Ovary (tissue), 9 donors: ENCODE measurements around the gene RSRC1. TPM values are rescaled to one million over a fixed set of nuclear protein-coding genes. Genes with fewer than 3 reads are reported as not detected.
"Not testable (repeated sequence)": the region's sequence is repeated elsewhere in the genome, so short reads cannot be mapped to it uniquely, and the experiment has no call there.

Source experiments
- DNase-seq, 5 donors: peaks; one replicate each; pipeline ENCODE4 v3.0.0-alpha.2; 2019 to 2020
- H3K27ac ChIP-seq, 2 donors: fragments of 200-600 bp; one replicate each; pipeline versions ENCODE4 v1.5.1 to v1.8.0; 2019 to 2022
- H3K27me3 ChIP-seq: fragments of 200-600 bp; one replicate; pipeline ENCODE4 v1.8.0; 2022
- H3K36me3 ChIP-seq: fragments of 200-600 bp; sonication (generic); one replicate; pipeline ENCODE4 v1.5.1; 2019
- H3K4me1 ChIP-seq: one replicate; pipeline ENCODE4 v1.8.1; 2013; ENCODE audit warnings: mild to moderate bottlenecking, moderate library complexity; ENCODE audit not compliant: insufficient read depth
- H3K4me3 ChIP-seq: fragments of 200-600 bp; sonication (generic); one replicate; pipeline ENCODE4 v1.5.1; 2017
- H3K9me3 ChIP-seq, 2 donors: fragments of 200-600 bp in 1 of 2; sonication (generic) in 1 of 2; one replicate each; pipeline versions ENCODE4 v1.5.1 to v1.8.1; 2013 to 2019; ENCODE audit warnings: mild to moderate bottlenecking in 1 of 2, moderate library complexity in 1 of 2
- CTCF ChIP-seq, 3 donors: fragments of 450-650 bp in 2 of 3; fragments of 200-600 bp in 1 of 3; IDR thresholded peaks; one replicate each; pipeline versions ENCODE4 v1.5.1 to v1.8.0; 2016 to 2022; ENCODE audit warnings: antibody characterized with exemption in 3 of 3, mild to moderate bottlenecking in 1 of 3
- EP300 ChIP-seq: sonication (generic); formaldehyde crosslinking; IDR thresholded peaks from one replicate; pipeline ENCODE4 v1.6.1; 2017; ENCODE audit warnings: antibody characterized with exemption
- POLR2A ChIP-seq: fragments of 450-650 bp; IDR thresholded peaks from one replicate; pipeline ENCODE4 v1.6.1; 2017; ENCODE audit warnings: antibody characterized with exemption, mild to moderate bottlenecking, moderate library complexity
- WGBS, 3 donors: extraction: QIAGEN DNeasy Blood & Tissue Kit in 1 of 3; methylation state at CpG; one replicate each; pipeline versions ENCODE4 v1.1.5 to v1.1.7; 2013 to 2017; 5-methylcytosine and 5-hydroxymethylcytosine counted together
- intact Hi-C, 4 donors: fragments of 100-400 bp; cut with DNase I; formaldehyde crosslinking; loops; one replicate each; pipeline versions ENCODE4 v1.11.0 to v1.15.1; 2022 to 2023
- polyA plus RNA-seq, 2 donors: library from polyadenylated mRNA; stranded (reverse); fragments of 200-250 nt in 1 of 2; fragments of 350-450 nt in 1 of 2; fragmentation: Illumina TruSeq in 1 of 2; extraction: RNeasy Lipid Tissue Mini Kit (QIAGEN cat#74804) in 1 of 2; gene quantifications; one replicate each; pipeline ENCODE4 v1.2.3, GENCODE V29; 2013 to 2014
- total RNA-seq, 7 donors: library from RNA; depleted of rRNA in 2 of 7; stranded (reverse); fragments of >200 nt in 2 of 7; fragmentation: NEBNext Ultra II Directional in 3 of 7; extraction: Animal tissue kit (Norgen Biotek cat#: 25700) in 3 of 7; gene quantifications; one replicate each; pipeline versions ENCODE4 v1.1.0 to v1.2.4, GENCODE V29; 2016 to 2023
- donor health status: DM: no; HTN: no; CAD: no; lungs with moderate emphysema.
- donor health status: DM: no; HTN: no; CAD: no.
- donor health status: Bipolar disorder and iron deficiency.
- donor health status: DM: yes; HTN: yes; CAD: no.
- donor health status: DM: no; HTN: no; CAD: no.
- donor health status: DM: yes; HTN: yes; CAD: no.

The RSRC1 gene
- total and polyA plus RNA-seq, 9 donors, result 13.4 to 45.1 (median 31.8) TPM

GRCh38 chr3:158314426-158315357 lies 204.8 kb downstream of the RSRC1 start:
- no peaks in the 10 kb centered on the region for H3K4me1 ChIP-seq
- no peak overlapping the region for H3K4me3 ChIP-seq
- no peak for DNase-seq
- H3K36me3 ChIP-seq, result no peaks in the 10 kb centered on the region
- TF ChIP-seq EP300 (no peak), POLR2A (no peak), CTCF (IDR thresholded peaks at IDR 0.05) (no peak)
- no peaks in the 10 kb centered on the region for H3K27me3 ChIP-seq
- intact Hi-C loops, result no loop called here
- no peak overlapping the region for H3K27ac ChIP-seq
- 96 to 98% (median 96%) methylated on average over 6 of the region's 6 CpGs for WGBS, 3 donors
- H3K9me3 ChIP-seq, result no peaks in the 10 kb centered on the region

- H3K27ac ChIP-seq, H3K4me3 ChIP-seq, H3K27me3 ChIP-seq, H3K4me1 ChIP-seq, H3K9me3 ChIP-seq, DNase-seq, intact Hi-C loops, H3K36me3 ChIP-seq: not testable (repeated sequence)
- WGBS, 3 donors, result 35 to 45% (median 38%) methylated on average over 21 of the region's 21 CpGs
Measured at GRCh38 chr3:158329696-158330441, 220.0 kb downstream of the RSRC1 start.

GRCh38 chr3:158330870-158331269 lies 221.0 kb downstream of the RSRC1 start:
- Histone ChIP-seq H3K36me3 (no peaks in the 10 kb centered on the region), H3K9me3 (no peaks in the 10 kb centered on the region), H3K27ac (no peak overlapping the region), H3K4me3 (no peak overlapping the region), H3K4me1 (no peaks in the 10 kb centered on the region), H3K27me3 (no peaks in the 10 kb centered on the region)
- no peak for TF ChIP-seq POLR2A
- TF ChIP-seq CTCF (IDR thresholded peaks at IDR 0.05), result no peak
- TF ChIP-seq EP300, result no peak
- no peak for DNase-seq
- WGBS, 3 donors, result 79 to 89% (median 85%) methylated on average over 1 of the region's 1 CpG
- intact Hi-C loops, result no loop called here

- H3K27me3 ChIP-seq, result no peaks in the 10 kb centered on the region
- 48 to 74% (median 61%) methylated on average over 1 of the region's 1 CpG for WGBS, 3 donors
- H3K4me1 ChIP-seq, result no peaks in the 10 kb centered on the region
- no peaks in the 10 kb centered on the region for H3K9me3 ChIP-seq
- intact Hi-C loops, result no loop called here
- DNase-seq, result no peak
- no peaks in the 10 kb centered on the region for H3K36me3 ChIP-seq
- no peak overlapping the region for H3K27ac ChIP-seq
- no peak overlapping the region for H3K4me3 ChIP-seq
- TF ChIP-seq EP300 (no peak), CTCF (IDR thresholded peaks at IDR 0.05) (no peak), POLR2A (no peak)
Measured at GRCh38 chr3:158333736-158334135, 223.8 kb downstream of the RSRC1 start.

- Histone ChIP-seq H3K36me3 (no peaks in the 10 kb centered on the region), H3K9me3 (no peaks in the 10 kb centered on the region), H3K27me3 (no peaks in the 10 kb centered on the region), H3K4me3 (no peak overlapping the region), H3K27ac (no peak overlapping the region), H3K4me1 (no peaks in the 10 kb centered on the region)
- TF ChIP-seq POLR2A (no peak), CTCF (IDR thresholded peaks at IDR 0.05) (no peak), EP300 (no peak)
- no peak for DNase-seq
- WGBS, 3 donors, result 84 to 88% (median 86%) methylated on average over 7 of the region's 7 CpGs
- intact Hi-C loops, result no loop called here
Measured at GRCh38 chr3:158337110-158337509, 227.2 kb downstream of the RSRC1 start.
